HepG2 (cell line): ENCODE results near the gene ZMYM4. TPM values are rescaled to one million over a fixed set of nuclear protein-coding genes. Genes with fewer than 3 reads are reported as not detected.

Experiments used
- ATAC-seq: fragments of 200-7000 bp; cut with Tn5 transposase; 3 replicates; pipeline ENCODE4 v1.9.1; 2020; ENCODE audit warnings: mild to moderate bottlenecking, moderate library complexity
- BruUV-seq: library from RNA; stranded (reverse); fragments of 400-500 nt; replicated peaks from 2 replicates; lab custom pipeline; 2021; lab: Mats Ljungman, UMichigan
- CTCF ChIA-PET: fragments of 300-600 bp; formaldehyde crosslinking; extraction: SDS; loops from one replicate; lab custom pipeline; 2021; ENCODE audit warnings: low total read pairs, inconsistent platforms, low intra/inter-chr PET ratio; lab: Yijun Ruan, JAX
- POLR2A ChIA-PET: fragments of 350-600 bp; sonication (Branson Sonifier 250); formaldehyde crosslinking; loops from one replicate; lab custom pipeline; 2020; ENCODE audit warnings: antibody characterized with exemption, inconsistent platforms; lab: Yijun Ruan, JAX
- DNase-seq: peaks from one replicate; pipeline ENCODE4 v3.0.0-alpha.2; 2015; ENCODE audit warnings: low spot score
- FAIRE-seq: peaks from 3 replicates; lab custom pipeline; 2011; peaks lifted over from hg19 to GRCh38; lab: Jason Lieb, UNC
- H2AFZ ChIP-seq: one replicate; pipeline ENCODE4 v1.6.1; 2011; ENCODE audit warnings: low read length, inconsistent platforms
- H3K27ac ChIP-seq: fragments of 300-600 bp; 3 replicates; pipeline ENCODE4 v1.8.0; 2011; ENCODE audit warnings: mixed run types, mild to moderate bottlenecking, mixed read lengths, low read length, inconsistent platforms; ENCODE audit not compliant: insufficient read depth; ENCODE audit errors: extremely low read length
- H3K27me3 ChIP-seq, 2 experiments: fragments of 200-600 bp in 1 of 2; 2 replicates in 1 of 2; 3 replicates in 1 of 2; pipeline versions ENCODE4 v1.6.0 to v1.8.0; 2011; ENCODE audit warnings: low read length in 2 of 2, mild to moderate bottlenecking in 2 of 2, moderate library complexity in 2 of 2, inconsistent platforms in 1 of 2; ENCODE audit not compliant: insufficient read depth in 2 of 2, control insufficient read depth in 1 of 2
- H3K36me3 ChIP-seq, 2 experiments: fragments of 200-600 bp in 1 of 2; replicated peaks in 1 of 2; 2 replicates in 1 of 2; 3 replicates in 1 of 2; pipeline versions ENCODE4 v1.5.1 to v1.8.0; 2011; ENCODE audit warnings: low read length in 2 of 2, inconsistent platforms in 1 of 2; ENCODE audit not compliant: insufficient read depth in 2 of 2, control insufficient read depth in 1 of 2
- H3K4me1 ChIP-seq: 2 replicates; pipeline ENCODE4 v1.5.1; 2012; ENCODE audit warnings: low read length, inconsistent platforms; ENCODE audit not compliant: insufficient read depth
- H3K4me2 ChIP-seq: 2 replicates; pipeline ENCODE4 v1.6.0; 2011; ENCODE audit warnings: low read depth, low read length, inconsistent platforms
- H3K4me3 ChIP-seq, 3 experiments: fragments of 200-600 bp in 1 of 3; sonication (generic), shearing (Covaris generic) in 1 of 3; replicated peaks in 1 of 3; 2 replicates each; pipeline ENCODE4 v1.5.1; 2011 to 2016; ENCODE audit warnings: low read length in 3 of 3, inconsistent platforms in 2 of 3, low read depth in 2 of 3, mild to moderate bottlenecking in 2 of 3, control low read depth in 1 of 3, mixed read lengths in 1 of 3; ENCODE audit not compliant: insufficient read depth in 1 of 3
- H3K79me2 ChIP-seq: one replicate; pipeline ENCODE4 v1.6.1; 2011; ENCODE audit warnings: low read length, inconsistent platforms; ENCODE audit not compliant: insufficient read depth
- H3K9ac ChIP-seq: 2 replicates; pipeline ENCODE4 v1.6.0; 2011; ENCODE audit warnings: mild to moderate bottlenecking, low read depth, low read length, inconsistent platforms; ENCODE audit not compliant: insufficient read depth
- H3K9me3 ChIP-seq: 2 replicates; pipeline ENCODE4 v1.5.1; 2012; ENCODE audit warnings: mild to moderate bottlenecking, low read length
- H4K20me1 ChIP-seq: 2 replicates; pipeline ENCODE4 v1.6.0; 2011; ENCODE audit warnings: inconsistent platforms, mild to moderate bottlenecking, low read length, moderate library complexity; ENCODE audit not compliant: insufficient read depth
- CAMTA2 ChIP-seq: sonication (generic); formaldehyde crosslinking; IDR thresholded peaks from 2 replicates; pipeline ENCODE4 v1.4.0; 2020; ENCODE audit warnings: mild to moderate bottlenecking, missing genetic modification reagents, borderline replicate concordance
- HMGXB3 ChIP-seq: sonication (generic); formaldehyde crosslinking; IDR thresholded peaks from 2 replicates; pipeline ENCODE4 v1.4.0; 2020; ENCODE audit warnings: missing genetic modification reagents, borderline replicate concordance
- MED8 ChIP-seq: sonication (generic); formaldehyde crosslinking; IDR thresholded peaks from 2 replicates; pipeline ENCODE4 v1.8.1; 2023; ENCODE audit warnings: mild to moderate bottlenecking, missing genetic modification reagents; ENCODE audit not compliant: insufficient replicate concordance
- MIER3 ChIP-seq: IDR thresholded peaks from 2 replicates; pipeline ENCODE4 v1.6.1; 2016; ENCODE audit warnings: missing compliant biosample characterization, borderline replicate concordance
- RARA ChIP-seq: IDR thresholded peaks from 2 replicates; pipeline ENCODE4 v1.6.1; 2016; ENCODE audit warnings: missing genetic modification reagents, missing compliant biosample characterization
- TBP ChIP-seq: sonication (generic); formaldehyde crosslinking; IDR thresholded peaks from 2 replicates; pipeline ENCODE4 v1.5.0; 2020; ENCODE audit warnings: missing genetic modification reagents
- WIZ ChIP-seq: sonication (generic); formaldehyde crosslinking; IDR thresholded peaks from 2 replicates; pipeline ENCODE4 v1.5.1; 2020; ENCODE audit warnings: mild to moderate bottlenecking, missing genetic modification reagents
- ZKSCAN8 ChIP-seq: IDR thresholded peaks from 2 replicates; pipeline ENCODE4 v1.6.1; 2016; ENCODE audit warnings: borderline replicate concordance, missing genetic modification reagents, missing compliant biosample characterization
- ZNF12 ChIP-seq: sonication (generic); formaldehyde crosslinking; IDR thresholded peaks from 2 replicates; pipeline ENCODE4 v1.5.0; 2020; ENCODE audit warnings: missing genetic modification reagents
- ZNF138 ChIP-seq: sonication (generic); formaldehyde crosslinking; IDR thresholded peaks from 2 replicates; pipeline ENCODE4 v1.5.0; 2020; ENCODE audit warnings: mild to moderate bottlenecking, low read depth, missing genetic modification reagents
- WGBS: methylation state at CpG from one replicate; pipeline ENCODE4 v1.1.6; 2017; ENCODE audit warnings: low lambda C conversion rate; 5-methylcytosine and 5-hydroxymethylcytosine counted together
- in situ Hi-C: cut with HindIII; loops from 2 replicates; pipeline ENCODE4 v1.10.0; 2017; ENCODE audit warnings: low pct_unique_long_range_greater_than_20kb; ENCODE audit not compliant: extremely low pct_ligation_motif_present
- intact Hi-C: fragments of 100-400 bp; cut with micrococcal nuclease; formaldehyde crosslinking; loops from one replicate; pipeline ENCODE4 v1.10.0; 2022; ENCODE audit not compliant: unreplicated experiment
- polyA plus RNA-seq, 8 experiments: library from polyadenylated mRNA; depleted of rRNA in 3 of 8; stranded (reverse) in 7 of 8; unstranded in 1 of 8; fragments of >200 nt; fragmentation: Illumina TruSeq in 4 of 8; extraction: Trizol in 4 of 8; gene quantifications; 2 replicates each; pipeline versions ENCODE4 v1.2.1 to v1.2.3, GENCODE V29; 2011 to 2016; ENCODE audit warnings: low read depth in 4 of 8, missing spikeins in 1 of 8, mixed read lengths in 1 of 8; ENCODE audit not compliant: insufficient read depth in 1 of 8
- total RNA-seq, 5 experiments: library from RNA; depleted of rRNA; stranded (reverse); fragments of >200 nt; fragmentation: Illumina TruSeq; extraction: Trizol; gene quantifications; 2 replicates each; pipeline ENCODE4 v1.2.3, GENCODE V29; 2016; ENCODE audit warnings: low read depth in 1 of 5
- TF ChIP-seq, protein P1 (sequence below): sonication (generic); formaldehyde crosslinking; IDR thresholded peaks from 2 replicates; pipeline ENCODE4 v1.8.0; 2023; ENCODE audit warnings: mild to moderate bottlenecking, missing genetic modification reagents
- TF ChIP-seq, protein P2 (sequence below): sonication (generic); formaldehyde crosslinking; IDR thresholded peaks from 2 replicates; pipeline ENCODE4 v1.4.0; 2020; ENCODE audit warnings: mild to moderate bottlenecking, low read depth, missing genetic modification reagents
- TF ChIP-seq, protein P3 (sequence below): sonication (generic); formaldehyde crosslinking; IDR thresholded peaks from 2 replicates; pipeline ENCODE4 v1.9.0; 2021; ENCODE audit warnings: missing genetic modification reagents, borderline replicate concordance

ZMYM4 gene
- total and polyA plus RNA-seq, 2 of the 13 experiments (the other 11 are each of a cell fraction or from before 2014, with no cell fraction given): 13.9 to 37.6 TPM

- TF ChIP-seq ZKSCAN8 (CRISPR knock-in tag): no peak
- no peak for TF ChIP-seq ZNF138 (CRISPR knock-in tag)
- no peak for TF ChIP-seq RARA (CRISPR knock-in tag)
- no peak for TF ChIP-seq ZNF12 (CRISPR knock-in tag)
- TF ChIP-seq, protein P1, sequence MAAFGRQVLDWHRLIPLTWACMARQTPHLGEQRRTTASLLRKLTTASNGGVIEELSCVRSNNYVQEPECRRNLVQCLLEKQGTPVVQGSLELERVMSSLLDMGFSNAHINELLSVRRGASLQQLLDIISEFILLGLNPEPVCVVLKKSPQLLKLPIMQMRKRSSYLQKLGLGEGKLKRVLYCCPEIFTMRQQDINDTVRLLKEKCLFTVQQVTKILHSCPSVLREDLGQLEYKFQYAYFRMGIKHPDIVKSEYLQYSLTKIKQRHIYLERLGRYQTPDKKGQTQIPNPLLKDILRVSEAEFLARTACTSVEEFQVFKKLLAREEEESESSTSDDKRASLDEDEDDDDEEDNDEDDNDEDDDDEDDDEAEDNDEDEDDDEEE (CRISPR knock-in tag): no peak
- no peak for TF ChIP-seq TBP (CRISPR knock-in tag)
- no peak for TF ChIP-seq MIER3 (CRISPR knock-in tag)
- TF ChIP-seq, protein P2, sequence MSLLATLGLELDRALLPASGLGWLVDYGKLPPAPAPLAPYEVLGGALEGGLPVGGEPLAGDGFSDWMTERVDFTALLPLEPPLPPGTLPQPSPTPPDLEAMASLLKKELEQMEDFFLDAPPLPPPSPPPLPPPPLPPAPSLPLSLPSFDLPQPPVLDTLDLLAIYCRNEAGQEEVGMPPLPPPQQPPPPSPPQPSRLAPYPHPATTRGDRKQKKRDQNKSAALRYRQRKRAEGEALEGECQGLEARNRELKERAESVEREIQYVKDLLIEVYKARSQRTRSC (CRISPR knock-in tag): no peak
- no peak for TF ChIP-seq MED8 (CRISPR knock-in tag)
Observed at GRCh38 chr1:35431173-35431599, 162.7 kb downstream of the ZMYM4 start (continued).

DNA sequence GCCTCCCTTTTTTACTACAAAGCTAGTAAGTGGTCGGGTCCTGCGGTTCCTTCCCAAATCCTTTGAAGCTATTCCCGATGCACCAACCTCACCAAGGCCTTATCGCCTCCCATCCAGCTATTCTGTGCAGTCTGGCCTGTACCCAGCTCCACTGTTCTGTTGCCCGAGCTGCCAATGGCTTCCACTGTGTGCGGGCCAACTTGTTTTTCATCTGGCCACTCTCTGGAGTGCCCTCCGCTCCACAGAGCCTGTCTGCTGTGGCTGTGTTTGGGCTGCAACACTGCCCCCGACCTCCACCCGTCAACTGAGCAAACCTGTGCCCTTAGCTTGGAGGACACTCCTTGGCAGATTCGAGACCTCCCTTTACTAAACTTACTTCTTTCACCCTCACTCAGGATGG lies 163.7 kb downstream of the ZMYM4 start:
- FAIRE-seq (no peak), ATAC-seq (no peak), DNase-seq (no peak)
- intact Hi-C loops: no loop called here
- WGBS: 94% methylated on average over 10 of the region's 10 CpGs
- H3K27ac ChIP-seq: no peak overlapping the region
- H2AFZ ChIP-seq: no peak overlapping the region
- H3K4me3 ChIP-seq: no peak overlapping the region
- no peak overlapping the region for H3K9ac ChIP-seq
- no TSS peak for BruUV-seq
- in situ Hi-C loops: loop anchor here (25.0 kb wide), 1 partner anchor 305 kb away; no protein-coding TSS in a partner anchor
- peaks cover 15 to 33% of the 10 kb centered on the region in 2 experiments; a peak in 3 of 5 replicates for H3K36me3 ChIP-seq
- CTCF ChIA-PET: no interaction called here
- H4K20me1 ChIP-seq: no peaks in the 10 kb centered on the region
- H3K4me1 ChIP-seq: no peaks in the 10 kb centered on the region
- no peaks in the 10 kb centered on the region for H3K9me3 ChIP-seq
- no peaks in the 10 kb centered on the region for H3K79me2 ChIP-seq
- no peaks in the 10 kb centered on the region for H3K27me3 ChIP-seq
- POLR2A ChIA-PET: no interaction called here
- no peak overlapping the region for H3K4me2 ChIP-seq
- TF ChIP-seq, protein P3, sequence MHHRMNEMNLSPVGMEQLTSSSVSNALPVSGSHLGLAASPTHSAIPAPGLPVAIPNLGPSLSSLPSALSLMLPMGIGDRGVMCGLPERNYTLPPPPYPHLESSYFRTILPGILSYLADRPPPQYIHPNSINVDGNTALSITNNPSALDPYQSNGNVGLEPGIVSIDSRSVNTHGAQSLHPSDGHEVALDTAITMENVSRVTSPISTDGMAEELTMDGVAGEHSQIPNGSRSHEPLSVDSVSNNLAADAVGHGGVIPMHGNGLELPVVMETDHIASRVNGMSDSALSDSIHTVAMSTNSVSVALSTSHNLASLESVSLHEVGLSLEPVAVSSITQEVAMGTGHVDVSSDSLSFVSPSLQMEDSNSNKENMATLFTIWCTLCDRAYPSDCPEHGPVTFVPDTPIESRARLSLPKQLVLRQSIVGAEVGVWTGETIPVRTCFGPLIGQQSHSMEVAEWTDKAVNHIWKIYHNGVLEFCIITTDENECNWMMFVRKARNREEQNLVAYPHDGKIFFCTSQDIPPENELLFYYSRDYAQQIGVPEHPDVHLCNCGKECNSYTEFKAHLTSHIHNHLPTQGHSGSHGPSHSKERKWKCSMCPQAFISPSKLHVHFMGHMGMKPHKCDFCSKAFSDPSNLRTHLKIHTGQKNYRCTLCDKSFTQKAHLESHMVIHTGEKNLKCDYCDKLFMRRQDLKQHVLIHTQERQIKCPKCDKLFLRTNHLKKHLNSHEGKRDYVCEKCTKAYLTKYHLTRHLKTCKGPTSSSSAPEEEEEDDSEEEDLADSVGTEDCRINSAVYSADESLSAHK: no peak
- TF ChIP-seq HMGXB3 (CRISPR knock-in tag) (no peak), CAMTA2 (CRISPR knock-in tag) (no peak), WIZ (CRISPR knock-in tag) (no peak)
